DOHH2 (cell line): ENCODE measurements around the gene CHST1.

Experiments used
- H3F3A ChIP-seq: fragments of 200-600 bp; sonication (generic), shearing (Covaris generic); 2 replicates; pipeline ENCODE4 v1.6.0; 2016; ENCODE audit warnings: antibody characterized with exemption, mild to moderate bottlenecking; ENCODE audit not compliant: control insufficient read depth, insufficient read depth
- H3K27ac ChIP-seq: fragments of 200-600 bp; sonication (generic); 2 replicates; pipeline ENCODE4 v1.5.1; 2014; ENCODE audit warnings: low read depth, mild to moderate bottlenecking, low read length, moderate library complexity
- H3K27me3 ChIP-seq: fragments of 200-600 bp; sonication (generic); 2 replicates; pipeline ENCODE4 v1.6.1; 2014; ENCODE audit warnings: mild to moderate bottlenecking, low read length, mixed read lengths; ENCODE audit not compliant: control insufficient read depth
- H3K36me3 ChIP-seq: fragments of 200-600 bp; sonication (generic); 2 replicates; pipeline ENCODE4 v1.6.1; 2014; ENCODE audit warnings: mild to moderate bottlenecking, low read length, moderate library complexity, mixed read lengths; ENCODE audit not compliant: control insufficient read depth
- H3K4me1 ChIP-seq: fragments of 200-600 bp; sonication (generic); 2 replicates; pipeline ENCODE4 v1.6.1; 2014; ENCODE audit warnings: mild to moderate bottlenecking, low read length, mixed read lengths; ENCODE audit not compliant: control insufficient read depth
- H3K4me2 ChIP-seq: fragments of 200-600 bp; sonication (generic); 2 replicates; pipeline ENCODE4 v1.6.0; 2014; ENCODE audit warnings: mild to moderate bottlenecking, low read length, moderate library complexity
- H3K4me3 ChIP-seq: fragments of 200-600 bp; sonication (generic); 2 replicates; pipeline ENCODE4 v1.5.1; 2014; ENCODE audit warnings: mild to moderate bottlenecking, low read length, mixed read lengths
- H3K79me2 ChIP-seq: fragments of 200-600 bp; sonication (generic); 2 replicates; pipeline ENCODE4 v1.6.1; 2014; ENCODE audit warnings: mild to moderate bottlenecking, low read length, mixed read lengths; ENCODE audit not compliant: control insufficient read depth
- H3K9me2 ChIP-seq: fragments of 200-600 bp; sonication (generic); replicated peaks from 2 replicates; pipeline ENCODE4 v1.6.1; 2014; ENCODE audit warnings: mild to moderate bottlenecking, low read length, mixed read lengths; ENCODE audit not compliant: control insufficient read depth
- H3K9me3 ChIP-seq: fragments of 200-600 bp; sonication (generic); 2 replicates; pipeline ENCODE4 v1.6.1; 2014; ENCODE audit warnings: antibody characterized with exemption, low read length, mixed read lengths; ENCODE audit not compliant: control insufficient read depth, insufficient read depth
- H4K20me1 ChIP-seq: fragments of 200-600 bp; sonication (generic); 2 replicates; pipeline ENCODE4 v1.6.0; 2014; ENCODE audit warnings: low read depth, mild to moderate bottlenecking, antibody characterized with exemption, low read length, moderate library complexity; ENCODE audit not compliant: control insufficient read depth, insufficient read depth
- EZH2phosphoT487 ChIP-seq: fragments of 200-600 bp; sonication (generic); IDR thresholded peaks from 2 replicates; pipeline ENCODE4 v1.6.1; 2017; ENCODE audit warnings: borderline replicate concordance, mild to moderate bottlenecking, antibody characterized with exemption, low read length, moderate library complexity, mixed read lengths
- TF ChIP-seq, protein P1 (sequence below): fragments of 200-600 bp; sonication (generic); IDR thresholded peaks from one replicate; pipeline ENCODE4 v1.5.1; 2014; ENCODE audit warnings: antibody characterized with exemption, mild to moderate bottlenecking, low read depth, low read length; ENCODE audit not compliant: poor library complexity, severe bottlenecking

CHST1 gene

GRCh38 chr11:45666648-45667642 lies 1.5 kb upstream of the CHST1 start:
- Histone ChIP-seq H3K4me2 (no peak overlapping the region), H4K20me1 (no peaks in the 10 kb centered on the region), H3K4me3 (no peak overlapping the region), H3K9me3 (no peaks in the 10 kb centered on the region), H3K27me3 (peaks cover 32% of the 10 kb centered on the region), H3K27ac (no peak overlapping the region), H3K9me2 (no peaks in the 10 kb centered on the region), H3F3A (no peaks in the 10 kb centered on the region), H3K4me1 (no peaks in the 10 kb centered on the region), H3K79me2 (no peaks in the 10 kb centered on the region), H3K36me3 (no peaks in the 10 kb centered on the region)
- TF ChIP-seq, protein P1, sequence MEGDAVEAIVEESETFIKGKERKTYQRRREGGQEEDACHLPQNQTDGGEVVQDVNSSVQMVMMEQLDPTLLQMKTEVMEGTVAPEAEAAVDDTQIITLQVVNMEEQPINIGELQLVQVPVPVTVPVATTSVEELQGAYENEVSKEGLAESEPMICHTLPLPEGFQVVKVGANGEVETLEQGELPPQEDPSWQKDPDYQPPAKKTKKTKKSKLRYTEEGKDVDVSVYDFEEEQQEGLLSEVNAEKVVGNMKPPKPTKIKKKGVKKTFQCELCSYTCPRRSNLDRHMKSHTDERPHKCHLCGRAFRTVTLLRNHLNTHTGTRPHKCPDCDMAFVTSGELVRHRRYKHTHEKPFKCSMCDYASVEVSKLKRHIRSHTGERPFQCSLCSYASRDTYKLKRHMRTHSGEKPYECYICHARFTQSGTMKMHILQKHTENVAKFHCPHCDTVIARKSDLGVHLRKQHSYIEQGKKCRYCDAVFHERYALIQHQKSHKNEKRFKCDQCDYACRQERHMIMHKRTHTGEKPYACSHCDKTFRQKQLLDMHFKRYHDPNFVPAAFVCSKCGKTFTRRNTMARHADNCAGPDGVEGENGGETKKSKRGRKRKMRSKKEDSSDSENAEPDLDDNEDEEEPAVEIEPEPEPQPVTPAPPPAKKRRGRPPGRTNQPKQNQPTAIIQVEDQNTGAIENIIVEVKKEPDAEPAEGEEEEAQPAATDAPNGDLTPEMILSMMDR, result no peak
- TF ChIP-seq EZH2phosphoT487, result no peak

DNA sequence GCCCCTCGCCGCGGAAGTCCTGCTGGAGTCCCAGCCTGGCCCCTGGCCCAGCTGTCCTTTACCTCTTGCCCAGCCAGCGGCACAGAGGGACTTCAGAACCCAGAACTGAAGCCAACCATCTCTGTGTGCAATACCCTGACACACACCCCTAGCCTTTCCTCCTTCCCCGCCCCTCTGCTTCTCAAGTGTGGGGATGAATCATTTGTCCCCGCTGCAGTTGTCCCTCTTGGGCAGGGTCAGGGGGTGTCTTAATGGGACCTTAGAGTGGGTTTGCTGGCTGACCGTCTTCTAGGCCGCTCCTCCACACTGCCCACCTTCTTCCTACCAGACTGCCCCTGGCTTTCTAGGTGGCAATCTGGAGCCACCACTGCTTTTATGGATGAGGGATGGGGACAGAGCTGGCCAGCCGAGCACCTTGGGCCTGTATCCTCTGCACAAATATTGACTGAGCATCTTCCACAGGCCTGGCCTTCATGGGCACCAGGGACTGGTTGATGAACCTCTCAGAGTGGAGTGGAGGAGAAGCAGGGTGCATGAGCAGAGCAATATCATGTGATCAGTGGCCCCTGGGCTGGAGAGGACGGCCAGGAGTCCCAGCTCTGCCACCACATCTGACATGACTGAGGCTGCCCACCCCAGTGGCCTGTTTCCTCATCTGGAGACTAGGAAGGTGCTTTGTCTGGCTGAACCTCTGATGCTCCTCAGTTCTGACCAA lies 668 bp upstream of the CHST1 start:
- no peaks in the 10 kb centered on the region for H3K79me2 ChIP-seq
- no peaks in the 10 kb centered on the region for H3K9me2 ChIP-seq
- peaks cover 40% of the 10 kb centered on the region for H3K27me3 ChIP-seq
- H3K36me3 ChIP-seq, result no peaks in the 10 kb centered on the region
- no peak overlapping the region for H3K4me3 ChIP-seq
- H3K4me1 ChIP-seq, result no peaks in the 10 kb centered on the region
- H4K20me1 ChIP-seq, result no peaks in the 10 kb centered on the region
- no peak overlapping the region for H3K4me2 ChIP-seq
- no peaks in the 10 kb centered on the region for H3F3A ChIP-seq
- no peak overlapping the region for H3K27ac ChIP-seq
- TF ChIP-seq EZH2phosphoT487, result no peak
- TF ChIP-seq, protein P1, result no peak
- H3K9me3 ChIP-seq, result no peaks in the 10 kb centered on the region

DNA sequence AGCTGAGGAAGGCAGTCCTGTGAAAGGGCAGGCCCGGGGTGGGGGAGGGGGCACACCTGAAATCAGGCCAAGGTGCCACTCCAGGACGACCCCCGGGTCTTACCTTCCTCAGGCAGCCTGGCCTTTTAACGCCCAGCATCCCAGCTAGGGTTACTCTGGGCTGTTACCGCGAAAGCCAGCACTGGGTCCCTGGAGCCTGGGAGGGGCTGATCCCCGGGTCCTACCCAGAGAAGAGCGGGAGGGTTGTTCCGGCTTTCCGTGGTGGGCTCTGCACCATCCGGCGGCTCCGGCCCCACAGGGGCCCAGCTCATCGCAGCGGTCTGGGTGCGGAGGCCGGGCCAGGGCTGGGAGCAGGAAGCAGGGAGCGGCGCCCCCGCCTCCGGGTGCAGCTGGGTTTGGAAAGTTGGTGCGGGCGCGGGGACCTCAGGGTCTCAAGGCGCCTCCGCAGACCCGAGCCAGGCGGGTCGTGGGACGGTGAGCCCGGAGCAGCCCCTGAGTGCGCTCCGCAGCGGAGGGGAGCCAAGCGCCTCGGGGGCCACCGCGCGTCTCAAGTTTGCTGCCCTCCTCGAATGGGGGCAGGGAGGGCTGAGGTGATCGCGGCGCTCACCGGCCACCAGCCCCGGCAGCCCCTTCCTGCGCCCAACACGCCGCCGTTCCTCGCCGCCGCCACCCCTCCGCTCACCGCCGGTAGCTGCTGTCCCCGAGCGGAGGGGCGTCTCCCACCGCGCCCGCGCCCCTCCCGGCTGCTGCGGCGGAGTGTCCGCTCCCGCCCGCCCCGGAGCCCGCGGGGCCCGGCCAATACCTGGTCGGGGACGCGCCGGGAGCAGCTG lies 831 bp downstream of the CHST1 start:
- no peaks in the 10 kb centered on the region for H3K9me2 ChIP-seq
- no peak overlapping the region for H3K27ac ChIP-seq
- H3K9me3 ChIP-seq, result no peaks in the 10 kb centered on the region
- H3K27me3 ChIP-seq, result peaks cover 43% of the 10 kb centered on the region
- TF ChIP-seq, protein P1, result no peak
- TF ChIP-seq EZH2phosphoT487, result no peak
- H3K79me2 ChIP-seq, result no peaks in the 10 kb centered on the region
- no peaks in the 10 kb centered on the region for H3K4me1 ChIP-seq
- H3K4me3 ChIP-seq, result no peak overlapping the region
- no peaks in the 10 kb centered on the region for H4K20me1 ChIP-seq
- no peaks in the 10 kb centered on the region for H3F3A ChIP-seq
- H3K36me3 ChIP-seq, result no peaks in the 10 kb centered on the region
- no peak overlapping the region for H3K4me2 ChIP-seq
